HepG2 (cell line): ENCODE measurements around the gene NFE2L3. TPM values are rescaled to one million over a fixed set of nuclear protein-coding genes. Genes with fewer than 3 reads are reported as not detected.

Experiments
- ATAC-seq: fragments of 200-7000 bp; cut with Tn5 transposase; 3 replicates; pipeline ENCODE4 v1.9.1; 2020; ENCODE audit warnings: mild to moderate bottlenecking, moderate library complexity
- BruUV-seq: library from RNA; stranded (reverse); fragments of 400-500 nt; replicated peaks from 2 replicates; lab custom pipeline; 2021; lab: Mats Ljungman, UMichigan
- CTCF ChIA-PET: fragments of 300-600 bp; formaldehyde crosslinking; extraction: SDS; loops from one replicate; lab custom pipeline; 2021; ENCODE audit warnings: low total read pairs, inconsistent platforms, low intra/inter-chr PET ratio; lab: Yijun Ruan, JAX
- POLR2A ChIA-PET: fragments of 350-600 bp; sonication (Branson Sonifier 250); formaldehyde crosslinking; loops from one replicate; lab custom pipeline; 2020; ENCODE audit warnings: antibody characterized with exemption, inconsistent platforms; lab: Yijun Ruan, JAX
- DNase-seq: peaks from one replicate; pipeline ENCODE4 v3.0.0-alpha.2; 2015; ENCODE audit warnings: low spot score
- FAIRE-seq: peaks from 3 replicates; lab custom pipeline; 2011; peaks lifted over from hg19 to GRCh38; lab: Jason Lieb, UNC
- H2AFZ ChIP-seq: one replicate; pipeline ENCODE4 v1.6.1; 2011; ENCODE audit warnings: low read length, inconsistent platforms
- H3K27ac ChIP-seq: fragments of 300-600 bp; 3 replicates; pipeline ENCODE4 v1.8.0; 2011; ENCODE audit warnings: mixed run types, mild to moderate bottlenecking, mixed read lengths, low read length, inconsistent platforms; ENCODE audit not compliant: insufficient read depth; ENCODE audit errors: extremely low read length
- H3K27me3 ChIP-seq, 2 experiments: fragments of 200-600 bp in 1 of 2; 2 replicates in 1 of 2; 3 replicates in 1 of 2; pipeline versions ENCODE4 v1.6.0 to v1.8.0; 2011; ENCODE audit warnings: low read length in 2 of 2, mild to moderate bottlenecking in 2 of 2, moderate library complexity in 2 of 2, inconsistent platforms in 1 of 2; ENCODE audit not compliant: insufficient read depth in 2 of 2, control insufficient read depth in 1 of 2
- H3K36me3 ChIP-seq, 2 experiments: fragments of 200-600 bp in 1 of 2; replicated peaks in 1 of 2; 2 replicates in 1 of 2; 3 replicates in 1 of 2; pipeline versions ENCODE4 v1.5.1 to v1.8.0; 2011; ENCODE audit warnings: low read length in 2 of 2, inconsistent platforms in 1 of 2; ENCODE audit not compliant: insufficient read depth in 2 of 2, control insufficient read depth in 1 of 2
- H3K4me1 ChIP-seq: 2 replicates; pipeline ENCODE4 v1.5.1; 2012; ENCODE audit warnings: low read length, inconsistent platforms; ENCODE audit not compliant: insufficient read depth
- H3K4me2 ChIP-seq: 2 replicates; pipeline ENCODE4 v1.6.0; 2011; ENCODE audit warnings: low read depth, low read length, inconsistent platforms
- H3K4me3 ChIP-seq, 3 experiments: fragments of 200-600 bp in 1 of 3; sonication (generic), shearing (Covaris generic) in 1 of 3; replicated peaks in 1 of 3; 2 replicates each; pipeline ENCODE4 v1.5.1; 2011 to 2016; ENCODE audit warnings: low read length in 3 of 3, inconsistent platforms in 2 of 3, low read depth in 2 of 3, mild to moderate bottlenecking in 2 of 3, control low read depth in 1 of 3, mixed read lengths in 1 of 3; ENCODE audit not compliant: insufficient read depth in 1 of 3
- H3K79me2 ChIP-seq: one replicate; pipeline ENCODE4 v1.6.1; 2011; ENCODE audit warnings: low read length, inconsistent platforms; ENCODE audit not compliant: insufficient read depth
- H3K9ac ChIP-seq: 2 replicates; pipeline ENCODE4 v1.6.0; 2011; ENCODE audit warnings: mild to moderate bottlenecking, low read depth, low read length, inconsistent platforms; ENCODE audit not compliant: insufficient read depth
- H3K9me3 ChIP-seq: 2 replicates; pipeline ENCODE4 v1.5.1; 2012; ENCODE audit warnings: mild to moderate bottlenecking, low read length
- H4K20me1 ChIP-seq: 2 replicates; pipeline ENCODE4 v1.6.0; 2011; ENCODE audit warnings: inconsistent platforms, mild to moderate bottlenecking, low read length, moderate library complexity; ENCODE audit not compliant: insufficient read depth
- ATM ChIP-seq: fragments of 450-650 bp; IDR thresholded peaks from 2 replicates; pipeline ENCODE4 v1.7.1; 2017; ENCODE audit warnings: mild to moderate bottlenecking, borderline replicate concordance
- CHD2 ChIP-seq: IDR thresholded peaks from 2 replicates; pipeline ENCODE4 v1.6.1; 2011; ENCODE audit warnings: low read depth, low read length, improper control_type of control experiment
- HNRNPH1 ChIP-seq: fragments of 200-400 bp; formaldehyde crosslinking; optimal IDR thresholded peaks from 2 replicates; pipeline ENCODE3; 2017; ENCODE audit warnings: mild to moderate bottlenecking, low read depth, low read length
- KLF6 ChIP-seq: IDR thresholded peaks from 2 replicates; pipeline ENCODE4 v1.8.0; 2016; ENCODE audit warnings: missing biosample characterization, missing genetic modification reagents
- KMT2A ChIP-seq: sonication (generic); formaldehyde crosslinking; IDR thresholded peaks from 2 replicates; pipeline ENCODE4 v1.4.0; 2020; ENCODE audit warnings: missing genetic modification reagents
- MAZ ChIP-seq, 2 experiments: sonication (generic) in 1 of 2; formaldehyde crosslinking in 1 of 2; IDR thresholded peaks; 2 replicates each; pipeline versions ENCODE4 v1.5.0 to v1.6.1; 2012 to 2020; ENCODE audit warnings: low read depth in 2 of 2, mild to moderate bottlenecking in 2 of 2, borderline replicate concordance in 1 of 2, improper control_type of control experiment in 1 of 2, low read length in 1 of 2, missing genetic modification reagents in 1 of 2, moderate library complexity in 1 of 2
- MBNL3 ChIP-seq: fragments of 250-450 bp; sonication (Bioruptor Pico); conservative IDR thresholded peaks from 2 replicates; pipeline ENCODE4 v1.8.0; 2022; ENCODE audit warnings: mild to moderate bottlenecking, inconsistent platforms
- MED13 ChIP-seq: sonication (generic); formaldehyde crosslinking; IDR thresholded peaks from 2 replicates; pipeline ENCODE4 v1.5.0; 2020; ENCODE audit warnings: missing genetic modification reagents
- RFX5 ChIP-seq: IDR thresholded peaks from 2 replicates; pipeline ENCODE4 v1.6.1; 2011; ENCODE audit warnings: low read depth, low read length, improper control_type of control experiment
- SIN3B ChIP-seq: fragments of 150-350 bp; IDR thresholded peaks from 2 replicates; pipeline ENCODE4 v1.6.1; 2014; ENCODE audit warnings: low read length
- SOX6 ChIP-seq, 2 experiments: fragments of 450-650 bp in 1 of 2; sonication (generic) in 1 of 2; formaldehyde crosslinking in 1 of 2; IDR thresholded peaks; 2 replicates each; pipeline versions ENCODE4 v1.4.0 to v1.6.1; 2017 to 2020; ENCODE audit warnings: antibody characterized with exemption in 1 of 2, mild to moderate bottlenecking in 1 of 2, missing genetic modification reagents in 1 of 2
- SP140L ChIP-seq: sonication (generic); formaldehyde crosslinking; IDR thresholded peaks from 2 replicates; pipeline ENCODE4 v1.4.0; 2020; ENCODE audit warnings: missing genetic modification reagents, borderline replicate concordance
- ZBTB4 ChIP-seq: sonication (generic); formaldehyde crosslinking; IDR thresholded peaks from 2 replicates; pipeline ENCODE4 v1.4.0; 2020; ENCODE audit warnings: missing genetic modification reagents, mild to moderate bottlenecking, borderline replicate concordance
- ZKSCAN5 ChIP-seq: sonication (generic); formaldehyde crosslinking; IDR thresholded peaks from 2 replicates; pipeline ENCODE4 v1.5.1; 2020; ENCODE audit warnings: mild to moderate bottlenecking, missing genetic modification reagents
- ZMYM4 ChIP-seq: sonication (generic); formaldehyde crosslinking; IDR thresholded peaks from 2 replicates; pipeline ENCODE4 v1.8.1; 2023; ENCODE audit warnings: mild to moderate bottlenecking, missing genetic modification reagents
- ZNF17 ChIP-seq: sonication (generic); formaldehyde crosslinking; IDR thresholded peaks from 2 replicates; pipeline ENCODE4 v1.5.0; 2020; ENCODE audit warnings: mild to moderate bottlenecking, missing genetic modification reagents
- ZNF253 ChIP-seq: sonication (generic); formaldehyde crosslinking; IDR thresholded peaks from 2 replicates; pipeline ENCODE4 v1.8.0; 2022; ENCODE audit warnings: mild to moderate bottlenecking, missing genetic modification reagents, borderline replicate concordance
- ZNF484 ChIP-seq: sonication (generic); formaldehyde crosslinking; IDR thresholded peaks from 2 replicates; pipeline ENCODE4 v1.5.1; 2020; ENCODE audit warnings: mild to moderate bottlenecking, low read depth, missing genetic modification reagents, borderline replicate concordance
- ZNF766 ChIP-seq: sonication (generic); formaldehyde crosslinking; IDR thresholded peaks from 2 replicates; pipeline ENCODE4 v1.5.0; 2020; ENCODE audit warnings: missing genetic modification reagents, borderline replicate concordance
- WGBS: methylation state at CpG from one replicate; pipeline ENCODE4 v1.1.6; 2017; ENCODE audit warnings: low lambda C conversion rate; 5-methylcytosine and 5-hydroxymethylcytosine counted together
- in situ Hi-C: cut with HindIII; loops from 2 replicates; pipeline ENCODE4 v1.10.0; 2017; ENCODE audit warnings: low pct_unique_long_range_greater_than_20kb; ENCODE audit not compliant: extremely low pct_ligation_motif_present
- intact Hi-C: fragments of 100-400 bp; cut with micrococcal nuclease; formaldehyde crosslinking; loops from one replicate; pipeline ENCODE4 v1.10.0; 2022; ENCODE audit not compliant: unreplicated experiment
- polyA plus RNA-seq, 8 experiments: library from polyadenylated mRNA; depleted of rRNA in 3 of 8; stranded (reverse) in 7 of 8; unstranded in 1 of 8; fragments of >200 nt; fragmentation: Illumina TruSeq in 4 of 8; extraction: Trizol in 4 of 8; gene quantifications; 2 replicates each; pipeline versions ENCODE4 v1.2.1 to v1.2.3, GENCODE V29; 2011 to 2016; ENCODE audit warnings: low read depth in 4 of 8, missing spikeins in 1 of 8, mixed read lengths in 1 of 8; ENCODE audit not compliant: insufficient read depth in 1 of 8
- total RNA-seq, 5 experiments: library from RNA; depleted of rRNA; stranded (reverse); fragments of >200 nt; fragmentation: Illumina TruSeq; extraction: Trizol; gene quantifications; 2 replicates each; pipeline ENCODE4 v1.2.3, GENCODE V29; 2016; ENCODE audit warnings: low read depth in 1 of 5

Gene NFE2L3
- total and polyA plus RNA-seq, 2 of the 13 experiments (the other 11 are each of a cell fraction or from before 2014, with no cell fraction given) = 11.4 to 19.4 TPM

- Histone ChIP-seq H3K4me1 (no peaks in the 10 kb centered on the region), H3K27me3 (no peaks in the 10 kb centered on the region), H3K36me3 (no peaks in the 10 kb centered on the region), H3K9me3 (no peaks in the 10 kb centered on the region), H2AFZ (no peak overlapping the region), H4K20me1 (no peaks in the 10 kb centered on the region), H3K4me2 (no peak overlapping the region), H3K27ac (no peak overlapping the region), H3K4me3 (no peak overlapping the region), H3K9ac (no peak overlapping the region), H3K79me2 (no peaks in the 10 kb centered on the region)
- DNase-seq = no peak
- no peak for ATAC-seq
- in situ Hi-C loops = no loop called here
- ChIA-PET CTCF (no interaction called here), POLR2A (no interaction called here)
- BruUV-seq = no TSS peak
- no peak for TF ChIP-seq SOX6 (IDR thresholded peaks at IDR 0.05)
- TF ChIP-seq SOX6 (CRISPR knock-in tag; IDR thresholded peaks at IDR 0.05) = no peak
- TF ChIP-seq SIN3B = no peak
- no peak for TF ChIP-seq MED13 (CRISPR knock-in tag)
- TF ChIP-seq ZKSCAN5 (CRISPR knock-in tag) = no peak
- TF ChIP-seq MAZ (IDR thresholded peaks at IDR 0.05; ENCODE audit: borderline replicate concordance, low read depth, low read length) = no peak
- TF ChIP-seq MAZ (CRISPR knock-in tag; IDR thresholded peaks at IDR 0.05; ENCODE audit: low read depth) = no peak
- TF ChIP-seq HNRNPH1 = no peak
- TF ChIP-seq ZNF17 (CRISPR knock-in tag) = no peak
- TF ChIP-seq KLF6 (CRISPR knock-in tag) = no peak
- no peak for TF ChIP-seq MBNL3 (CRISPR knock-in tag)
- TF ChIP-seq ZNF253 (CRISPR knock-in tag) = no peak
- no peak for TF ChIP-seq ATM
- no peak for TF ChIP-seq KMT2A (CRISPR knock-in tag)
- no peak for TF ChIP-seq SP140L
- no peak for TF ChIP-seq CHD2
- TF ChIP-seq ZNF484 (CRISPR knock-in tag) = no peak
- TF ChIP-seq ZNF766 (CRISPR knock-in tag) = no peak
- TF ChIP-seq ZMYM4 (CRISPR knock-in tag) = no peak
- no peak for TF ChIP-seq ZBTB4
- no peak for TF ChIP-seq RFX5
- 94% methylated on average over 2 of the region's 2 CpGs for WGBS
- no peak for FAIRE-seq
- intact Hi-C loops = no loop called here
Observed at GRCh38 chr7:26171601-26172000, 19.6 kb downstream of the NFE2L3 start.
